HG03196 (cell line): ENCODE results near the gene BCL2L1.

ENCODE experiments used
- ATAC-seq: cut with Tn5 transposase; IDR thresholded peaks from one replicate; pipeline ENCODE4 v1.9.1; 2021; ENCODE audit not compliant: unreplicated experiment

Gene BCL2L1

GRCh38 chr20:31615416-31615815 is 107.3 kb downstream of the BCL2L1 start:
- no peak for ATAC-seq
